Heart left ventricle (tissue), 16 donors: ENCODE measurements around the gene SH3PXD2A. TPM values are rescaled to one million over a fixed set of nuclear protein-coding genes. Genes with fewer than 3 reads are reported as not detected.

Experiments
- ATAC-seq, 4 donors: fragments of 200-7000 bp; cut with Tn5 transposase; one replicate each; pipeline ENCODE4 v1.9.1; 2020 to 2022; ENCODE audit warnings: moderate library complexity in 4 of 4, mild to moderate bottlenecking in 3 of 4, moderate number of reproducible peaks in 1 of 4
- DNase-seq, 5 donors: peaks; one replicate each; pipeline ENCODE4 v3.0.0-alpha.2; 2020
- H3K27ac ChIP-seq, 12 donors: fragments of 200-600 bp; sonication (generic) in 4 of 12; one replicate each; pipeline versions ENCODE4 v1.5.0 to v1.8.0; 2016 to 2022; ENCODE audit warnings: mild to moderate bottlenecking in 2 of 12
- H3K27me3 ChIP-seq, 9 donors: fragments of 200-600 bp; sonication (generic) in 2 of 9; one replicate each; pipeline versions ENCODE4 v1.5.1 to v1.8.0; 2016 to 2022; ENCODE audit warnings: mild to moderate bottlenecking in 3 of 9
- H3K36me3 ChIP-seq, 9 donors: fragments of 200-600 bp; sonication (generic) in 2 of 9; one replicate each; pipeline versions ENCODE4 v1.5.0 to v1.8.0; 2018 to 2022; ENCODE audit warnings: mild to moderate bottlenecking in 2 of 9
- H3K4me1 ChIP-seq, 12 donors: fragments of 200-600 bp; sonication (generic) in 4 of 12; one replicate each; pipeline versions ENCODE4 v1.5.0 to v1.8.0; 2016 to 2022; ENCODE audit warnings: mild to moderate bottlenecking in 3 of 12
- H3K4me3 ChIP-seq, 12 donors: fragments of 200-600 bp; sonication (generic) in 4 of 12; one replicate each; pipeline versions ENCODE4 v1.5.0 to v1.8.0; 2017 to 2022; ENCODE audit warnings: mild to moderate bottlenecking in 9 of 12, moderate library complexity in 4 of 12
- H3K9me3 ChIP-seq, 12 donors: fragments of 200-600 bp; sonication (generic) in 4 of 12; one replicate each; pipeline versions ENCODE4 v1.5.0 to v1.8.0; 2016 to 2022; ENCODE audit warnings: mild to moderate bottlenecking in 1 of 12
- CTCF ChIP-seq, 12 donors: fragments of 200-600 bp; sonication (generic) in 4 of 12; IDR thresholded peaks; one replicate each; pipeline versions ENCODE4 v1.5.0 to v1.8.0; 2018 to 2022; ENCODE audit warnings: antibody characterized with exemption in 12 of 12, mild to moderate bottlenecking in 5 of 12
- POLR2A ChIP-seq, 2 donors: fragments of 450-650 bp; IDR thresholded peaks; one replicate each; pipeline ENCODE4 v1.6.1; 2017; ENCODE audit warnings: antibody characterized with exemption in 2 of 2, mild to moderate bottlenecking in 2 of 2, moderate library complexity in 2 of 2
- WGBS, 4 donors: extraction: QIAGEN DNeasy Blood & Tissue Kit in 2 of 4; methylation state at CpG; one replicate each; pipeline versions ENCODE4 v1.1.5 to v1.1.7; 2013 to 2018; 5-methylcytosine and 5-hydroxymethylcytosine counted together
- intact Hi-C, 10 donors: fragments of 100-400 bp; cut with DNase I; formaldehyde crosslinking; loops; one replicate each; pipeline versions ENCODE4 v1.11.1 to v1.14.2; 2022
- long read RNA-seq, 3 donors: library from polyadenylated mRNA; unstranded; transcript quantifications; one replicate each; pipeline ENCODE4 v2.0.0, GENCODE V29; 2020 to 2021
- polyA plus RNA-seq, 2 donors: library from polyadenylated mRNA; stranded (reverse); fragments of 200-250 nt; gene quantifications; one replicate each; pipeline ENCODE4 v1.2.3, GENCODE V29; 2013
- total RNA-seq, 9 donors: library from RNA; depleted of rRNA in 2 of 9; stranded (reverse); fragments of >200 nt in 2 of 9; fragmentation: NEBNext Ultra II Directional in 3 of 9; extraction: Animal tissue kit (Norgen Biotek cat#: 25700) in 3 of 9; gene quantifications; one replicate each; pipeline versions ENCODE4 v1.1.0 to v1.2.4, GENCODE V29; 2016 to 2023
- donor health status: ischemic (EF 13 %, LVEDD 7.1; RV severe dilation, severe dysfunction).
- donor health status: healthy with polysubstance abuse.
- donor health status: DM: no; HTN: yes; CAD: no.
- donor health status: DM: no; HTN: no; CAD: no.
- donor health status: ischemic (EF 25% LVEDD 6.9; RV normal size, moderate dysfunction).
- donor health status: ischemic (EF 25% LVEDD 5.7; RV mildly dilated, moderate dysfunction).
- donor health status: healthy.
- donor health status: DM: yes; HTN: yes; CAD: no.
- donor health status: ischemic (EF 35%, LVEDD 5.7; RV mildly dilated, moderate dysfunction).
- donor health status: nonischemic (EF 11% LVEDD 7.7; RV severe dilation, severe dysfunction).
- donor health status: DM: yes; HTN: yes; CAD: no.
- donor health status: PGD.
- donor health status: ischemic (EF 29% LVEDD 5.4; RV normal size, mild dysfunction).
- donor health status: nonischemic (EF 23%, LVEDD 6.1; RV moderate dilation, normal function).

The SH3PXD2A gene
- total RNA-seq (10 to 100 TPM; 21.8 to 43.4 (median 31.9) TPM), polyA plus RNA-seq (10 to 100 TPM; 11.8 to 16.6 TPM)
- long read RNA-seq, donor 1, partial matches to known transcripts = 1 of 32 reads
- long read RNA-seq, donor 1, other reads (novel, unspliced or antisense) = 31 of 32 reads
- long read RNA-seq, donor 2, partial matches to known transcripts = 14 of 37 reads
- long read RNA-seq, donor 2, other reads (novel, unspliced or antisense) = 23 of 37 reads
- long read RNA-seq, donor 3, full-length matches to known transcripts = 1 of 29 reads
- long read RNA-seq, donor 3, partial matches to known transcripts = 2 of 29 reads
- long read RNA-seq, donor 3, other reads (novel, unspliced or antisense) = 26 of 29 reads

GRCh38 chr10:103855424-103855823, at the start of gene SH3PXD2A:
SH3PXD2A (minus strand) TSS chr10:103855576; CDS start chr10:103855266, 310 bp downstream.
- Histone ChIP-seq H3K9me3 (no peaks in the 10 kb centered on the region), H3K36me3 (no peaks in the 10 kb centered on the region), H3K27ac (peak within 1 kb of the TSS; percentile 65 to 91 (median 84)), H3K4me3 (peak within 1 kb of the TSS; percentile 60 to 98 (median 81)), H3K4me1 (peaks cover 14 to 69% (median 47%) of the 10 kb centered on the region in 12 donors), H3K27me3 (peaks cover 0 to 5% (median 0%) of the 10 kb centered on the region in 9 donors)
- TF ChIP-seq CTCF (IDR thresholded peaks at IDR 0.05) (peak in 5 of 12 donors; percentile 7 to 52 (median 13)), POLR2A (IDR thresholded peaks at IDR 0.05) (no peak)
- ATAC-seq (peak in 3 of 4 donors; percentile 15 to 30 (median 28)), DNase-seq (peak in 4 of 5 donors; percentile 53 to 72 (median 62))
- intact Hi-C loops = loop anchor here in 7 of 10 donors (2.0 to 10.0 kb wide), 8 partner anchors 35 to 258 kb away; no protein-coding TSS in a partner anchor
- 0 to 3% (median 1%) methylated on average over 4 to 54 of the region's 54 CpGs for WGBS, 4 donors

- DNase-seq = no peak
- no peak for ATAC-seq
- H3K36me3 ChIP-seq = peaks cover 0 to 87% (median 65%) of the 10 kb centered on the region in 9 donors
- 71 to 75% (median 74%) methylated on average over 5 of the region's 5 CpGs for WGBS, 4 donors
- intact Hi-C loops = no loop called here
- peaks cover 0 to 23% (median 7%) of the 10 kb centered on the region in 12 donors for H3K4me1 ChIP-seq
- no peaks in the 10 kb centered on the region for H3K27me3 ChIP-seq
- H3K27ac ChIP-seq = no peak overlapping the region
- TF ChIP-seq CTCF (IDR thresholded peaks at IDR 0.05) = no peak
- no peak for TF ChIP-seq POLR2A (IDR thresholded peaks at IDR 0.05)
- no peak overlapping the region for H3K4me3 ChIP-seq
- no peaks in the 10 kb centered on the region for H3K9me3 ChIP-seq
Measured at GRCh38 chr10:103901299-103901698, 45.9 kb upstream of the SH3PXD2A start.

- no peak overlapping the region for H3K27ac ChIP-seq
- H3K27me3 ChIP-seq = no peaks in the 10 kb centered on the region
- H3K9me3 ChIP-seq = no peaks in the 10 kb centered on the region
- peaks cover 6 to 38% (median 25%) of the 10 kb centered on the region in 12 donors for H3K4me1 ChIP-seq
- ATAC-seq (no peak), DNase-seq (no peak)
- TF ChIP-seq CTCF (IDR thresholded peaks at IDR 0.05) (no peak), POLR2A (IDR thresholded peaks at IDR 0.05) (no peak)
- intact Hi-C loops = loop anchor here in 4 of 10 donors (5.0 to 10.0 kb wide), 4 partner anchors 68 to 305 kb away; partner anchors contain the start of genes SFR1 (in 2 of the 4) and SLK (in 1 of the 4)
- 91 to 97% (median 96%) methylated on average over 5 of the region's 5 CpGs for WGBS, 4 donors
- no peak overlapping the region for H3K4me3 ChIP-seq
- peaks cover 0 to 80% (median 57%) of the 10 kb centered on the region in 9 donors for H3K36me3 ChIP-seq
Measured at GRCh38 chr10:103899312-103899711, 43.9 kb upstream of the SH3PXD2A start.

GRCh38 chr10:103897241-103897774, 41.9 kb upstream of the SH3PXD2A start:
- no peaks in the 10 kb centered on the region for H3K27me3 ChIP-seq
- peak in 1 of 4 donors; percentile 17 for ATAC-seq
- no peaks in the 10 kb centered on the region for H3K9me3 ChIP-seq
- peaks cover 0 to 65% (median 50%) of the 10 kb centered on the region in 9 donors for H3K36me3 ChIP-seq
- no peak for DNase-seq
- peaks cover 14 to 57% (median 38%) of the 10 kb centered on the region in 12 donors for H3K4me1 ChIP-seq
- WGBS, 4 donors = 74 to 84% (median 78%) methylated on average over 7 of the region's 7 CpGs
- TF ChIP-seq POLR2A (IDR thresholded peaks at IDR 0.05) = no peak
- TF ChIP-seq CTCF (IDR thresholded peaks at IDR 0.05) = no peak
- H3K4me3 ChIP-seq = no peak overlapping the region
- intact Hi-C loops = loop anchor here in 4 of 10 donors (5.0 to 10.0 kb wide), 4 partner anchors 70 to 307 kb away; partner anchors contain the start of genes SFR1 (in 2 of the 4) and SLK (in 1 of the 4)
- H3K27ac ChIP-seq = peak overlapping the region in 4 of 12 donors; percentile 10 to 90 (median 75)
